CD14-positive monocyte (primary cell): ENCODE data around the gene PFKP. TPM values are rescaled to one million over a fixed set of nuclear protein-coding genes. Genes with fewer than 3 reads are reported as not detected.
A peak's percentile ranks its signal among the peaks of the same experiment; 100 is the strongest.

Experiments
- DNase-seq, 3 donors: peaks; one replicate each; pipeline ENCODE4 v3.0.0-alpha.2; 2011 to 2022
- H2AFZ ChIP-seq: 2 replicates; pipeline ENCODE4 v1.6.0; 2012; ENCODE audit warnings: mild to moderate bottlenecking, low read depth, low read length, inconsistent platforms; ENCODE audit not compliant: insufficient read depth, poor library complexity, severe bottlenecking
- H3K27ac ChIP-seq, 2 donors: 1 replicate in 1 of 2; 2 replicates in 1 of 2; pipeline ENCODE4 v1.5.1; 2012 to 2013; ENCODE audit warnings: low read length in 2 of 2, control low read depth in 1 of 2, inconsistent platforms in 1 of 2, low read depth in 1 of 2, mild to moderate bottlenecking in 1 of 2
- H3K27me3 ChIP-seq, 2 donors: one replicate each; pipeline versions ENCODE4 v1.6.0 to v1.6.1; 2011 to 2013; ENCODE audit warnings: low read length in 2 of 2; ENCODE audit not compliant: control insufficient read depth in 2 of 2, insufficient read depth in 2 of 2
- H3K36me3 ChIP-seq, 2 donors: replicated peaks in 1 of 2; 1 replicate in 1 of 2; 2 replicates in 1 of 2; pipeline versions ENCODE4 v1.5.1 to v1.6.1; 2012 to 2013; ENCODE audit warnings: low read length in 2 of 2, control low read depth in 1 of 2, inconsistent platforms in 1 of 2, mild to moderate bottlenecking in 1 of 2; ENCODE audit not compliant: insufficient read depth in 2 of 2, control insufficient read depth in 1 of 2
- H3K4me1 ChIP-seq, 2 donors: 1 replicate in 1 of 2; 2 replicates in 1 of 2; pipeline versions ENCODE4 v1.5.1 to v1.6.1; 2012 to 2013; ENCODE audit warnings: low read length in 2 of 2, control low read depth in 1 of 2, inconsistent platforms in 1 of 2, mild to moderate bottlenecking in 1 of 2, moderate library complexity in 1 of 2; ENCODE audit not compliant: insufficient read depth in 2 of 2, control insufficient read depth in 1 of 2
- H3K4me2 ChIP-seq: replicated peaks from 2 replicates; pipeline ENCODE3; 2012; ENCODE audit warnings: low read length, moderate library complexity, mild to moderate bottlenecking; ENCODE audit not compliant: poor library complexity, severe bottlenecking; ENCODE audit errors: extremely low read depth
- H3K4me3 ChIP-seq, 3 experiments: fragments of 200-600 bp in 1 of 3; sonication (generic) in 1 of 3; replicated peaks in 1 of 3; 1 replicate in 2 of 3; 2 replicates in 1 of 3; pipeline ENCODE4 v1.5.1; 2011 to 2013; ENCODE audit warnings: low read length in 3 of 3, mild to moderate bottlenecking in 3 of 3, control low read depth in 2 of 3, low read depth in 2 of 3, inconsistent platforms in 1 of 3, moderate library complexity in 1 of 3
- H3K79me2 ChIP-seq: 2 replicates; pipeline ENCODE4 v1.6.0; 2012; ENCODE audit warnings: mild to moderate bottlenecking, control low read depth, inconsistent platforms, low read length, moderate library complexity; ENCODE audit not compliant: insufficient read depth
- H3K9ac ChIP-seq: 2 replicates; pipeline ENCODE4 v1.6.0; 2017; ENCODE audit warnings: low read length, mild to moderate bottlenecking; ENCODE audit not compliant: insufficient read depth, poor library complexity, severe bottlenecking
- H3K9me3 ChIP-seq, 2 donors: replicated peaks in 1 of 2; 1 replicate in 1 of 2; 2 replicates in 1 of 2; pipeline versions ENCODE4 v1.5.1 to v1.6.1; 2012 to 2013; ENCODE audit warnings: low read length in 2 of 2, control low read depth in 1 of 2; ENCODE audit not compliant: control insufficient read depth in 1 of 2, insufficient read depth in 1 of 2
- H4K20me1 ChIP-seq: 2 replicates; pipeline ENCODE4 v1.6.0; 2012; ENCODE audit warnings: mild to moderate bottlenecking, low read length, control low read depth, moderate library complexity; ENCODE audit not compliant: insufficient read depth
- H3K27ac Mint-ChIP-seq, 7 donors: one replicate each; pipeline ENCODE4 v1.8.0; 2020; ENCODE audit warnings: mild to moderate bottlenecking in 7 of 7, mixed read lengths in 7 of 7, moderate library complexity in 6 of 7, inconsistent platforms in 2 of 7
- H3K27me3 Mint-ChIP-seq, 3 donors: one replicate each; pipeline ENCODE4 v1.8.0; 2021 to 2022; ENCODE audit warnings: low read depth in 3 of 3, mild to moderate bottlenecking in 3 of 3, mixed read lengths in 3 of 3, moderate library complexity in 3 of 3, inconsistent platforms in 1 of 3
- H3K36me3 Mint-ChIP-seq, 2 donors: one replicate each; pipeline ENCODE4 v1.8.0; 2020; ENCODE audit warnings: mixed read lengths in 2 of 2, inconsistent platforms in 1 of 2, mild to moderate bottlenecking in 1 of 2
- H3K4me1 Mint-ChIP-seq: one replicate; pipeline ENCODE4 v1.8.0; 2020; ENCODE audit warnings: mild to moderate bottlenecking, mixed read lengths
- H3K4me3 Mint-ChIP-seq, 2 donors: one replicate each; pipeline ENCODE4 v1.8.0; 2020; ENCODE audit warnings: mild to moderate bottlenecking in 2 of 2, mixed read lengths in 2 of 2, moderate library complexity in 1 of 2
- H3K9me3 Mint-ChIP-seq, 7 donors: one replicate each; pipeline ENCODE4 v1.8.0; 2020 to 2022; ENCODE audit warnings: mixed read lengths in 7 of 7, mild to moderate bottlenecking in 6 of 7, moderate library complexity in 6 of 7, inconsistent platforms in 2 of 7
- CTCF ChIP-seq: fragments of 200-600 bp; IDR thresholded peaks from one replicate; pipeline ENCODE4 v1.8.0; 2022; ENCODE audit warnings: antibody characterized with exemption, mild to moderate bottlenecking
- WGBS: methylation state at CpG from one replicate; pipeline ENCODE4 v1.1.5; 2013; ENCODE audit warnings: missing lambda C conversion rate; ENCODE audit not compliant: insufficient coverage; 5-methylcytosine and 5-hydroxymethylcytosine counted together
- intact Hi-C, 2 donors: fragments of 100-400 bp; cut with micrococcal nuclease; formaldehyde crosslinking; loops; one replicate each; pipeline versions ENCODE4 v1.15.0 to v1.15.1; 2023
- polyA plus RNA-seq, 3 donors: library from polyadenylated mRNA; depleted of rRNA in 1 of 3; unstranded in 2 of 3; stranded (reverse) in 1 of 3; fragments of 300-500 nt in 2 of 3; fragments of >200 nt in 1 of 3; fragmentation: Illumina TruSeq in 2 of 3; gene quantifications; 1 replicate in 2 of 3; 2 replicates in 1 of 3; pipeline ENCODE4 v1.2.3, GENCODE V29; 2012 to 2021

Gene PFKP
- polyA plus RNA-seq, 3 donors, result 6.5 to 14.2 (median 8.1) TPM

GRCh38 chr10:3172081-3172445 lies 104.7 kb downstream of the PFKP start:
- peak overlapping the region; percentile 95 for H2AFZ ChIP-seq
- Mint-ChIP-seq H3K36me3 (peaks cover 25 to 26% of the 10 kb centered on the region in 2 donors), H3K4me1 (peaks cover 26% of the 10 kb centered on the region), H3K27me3 (peaks cover 5 to 7% (median 6%) of the 10 kb centered on the region in 3 donors), H3K27ac (peak overlapping the region; percentile 42 to 94 (median 90)), H3K4me3 (peak overlapping the region; percentile 85 to 91), H3K9me3 (peaks cover 0 to 4% (median 1%) of the 10 kb centered on the region in 7 donors)
- no peaks in the 10 kb centered on the region for H3K9me3 ChIP-seq
- peaks cover 25 to 28% of the 10 kb centered on the region in 2 donors for H3K36me3 ChIP-seq
- WGBS, result under 1% methylated on average over 12 of the region's 21 CpGs
- H3K27ac ChIP-seq, result peak overlapping the region; percentile 49 to 87
- H4K20me1 ChIP-seq, result no peaks in the 10 kb centered on the region
- intact Hi-C loops, result loop anchor here (5.0 kb wide), 1 partner anchor 75 kb away; no protein-coding TSS in a partner anchor
- H3K79me2 ChIP-seq, result peaks cover 14% of the 10 kb centered on the region
- peaks cover 18 to 25% of the 10 kb centered on the region in 2 donors for H3K4me1 ChIP-seq
- H3K9ac ChIP-seq, result peak overlapping the region; percentile 85
- no peak for TF ChIP-seq CTCF
- no peaks in the 10 kb centered on the region for H3K27me3 ChIP-seq
- H3K4me2 ChIP-seq, result peak overlapping the region; percentile 97
- peak overlapping the region; percentile 56 to 94 (median 87) for H3K4me3 ChIP-seq
- peak; percentile 15 to 42 (median 32) for DNase-seq

- no peaks in the 10 kb centered on the region for H3K9me3 ChIP-seq
- H3K27ac Mint-ChIP-seq, result peak within 1 kb of the TSS; percentile 84 to 96 (median 93)
- WGBS, result under 1% methylated on average over 49 of the region's 73 CpGs
- H3K36me3 ChIP-seq, result peaks cover 21 to 23% of the 10 kb centered on the region in 2 donors
- H3K36me3 Mint-ChIP-seq, result peaks cover 20 to 22% of the 10 kb centered on the region in 2 donors
- peak within 1 kb of the TSS; percentile 97 for H3K4me2 ChIP-seq
- H3K27me3 Mint-ChIP-seq, result peaks cover 5 to 7% (median 6%) of the 10 kb centered on the region in 3 donors
- intact Hi-C loops, result loop anchor here (5.0 kb wide), 1 partner anchor 75 kb away; no protein-coding TSS in a partner anchor
- H2AFZ ChIP-seq, result peak within 1 kb of the TSS; percentile 95
- peaks cover 14% of the 10 kb centered on the region for H3K79me2 ChIP-seq
- TF ChIP-seq CTCF, result no peak
- H3K9ac ChIP-seq, result peak within 1 kb of the TSS; percentile 85
- peak within 1 kb of the TSS; percentile 49 to 87 for H3K27ac ChIP-seq
- peaks cover 18 to 25% of the 10 kb centered on the region in 2 donors for H3K4me1 ChIP-seq
- DNase-seq, result peak; percentile 98 to 99 (median 99)
- peaks cover 0 to 4% (median 1%) of the 10 kb centered on the region in 7 donors for H3K9me3 Mint-ChIP-seq
- peaks cover 26% of the 10 kb centered on the region for H3K4me1 Mint-ChIP-seq
- H3K4me3 Mint-ChIP-seq, result peak within 1 kb of the TSS; percentile 87 to 95
- H3K27me3 ChIP-seq, result no peaks in the 10 kb centered on the region
- H4K20me1 ChIP-seq, result no peaks in the 10 kb centered on the region
- H3K4me3 ChIP-seq, result peak within 1 kb of the TSS; percentile 56 to 94 (median 87)
Observed at GRCh38 chr10:3172446-3173170, 105.3 kb downstream of the PFKP start, which contains the start of gene PITRM1. TSS of gene PITRM1 (minus strand) at chr10:3172782. CDS start at chr10:3172772, 10 bp downstream.
